HG03342 (cell line): ENCODE data around the gene NFYA.
"Not testable (repeated sequence)": the region's sequence is repeated elsewhere in the genome, so short reads cannot be mapped to it uniquely, and the experiment has no call there.

ENCODE experiments used
- ATAC-seq: cut with Tn5 transposase; IDR thresholded peaks from one replicate; pipeline ENCODE4 v1.9.1; 2021; ENCODE audit warnings: mild to moderate bottlenecking, moderate library complexity; ENCODE audit not compliant: unreplicated experiment

Gene NFYA

DNA sequence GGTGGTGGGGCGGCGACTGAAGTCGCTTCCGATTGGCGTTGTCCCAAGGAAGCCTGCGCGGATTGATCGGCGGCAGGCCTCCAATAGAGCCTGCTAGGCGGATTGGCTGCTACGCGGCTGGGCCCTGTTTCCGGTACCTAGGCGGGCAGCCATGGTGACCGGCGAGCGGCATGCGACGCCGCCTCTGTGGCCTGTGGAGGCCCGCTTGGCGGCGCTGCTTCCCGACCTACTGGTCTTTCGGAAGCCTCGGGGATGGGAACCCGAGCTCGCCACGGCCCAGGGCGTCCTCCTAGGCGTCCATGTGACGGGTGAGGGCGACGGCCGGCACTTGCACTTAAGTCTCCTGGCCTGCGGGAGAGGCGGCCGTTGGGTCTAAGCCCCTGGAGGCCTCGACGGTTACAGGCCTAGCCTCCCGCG, 28.1 kb downstream of the NFYA start:
- no peak for ATAC-seq

DNA sequence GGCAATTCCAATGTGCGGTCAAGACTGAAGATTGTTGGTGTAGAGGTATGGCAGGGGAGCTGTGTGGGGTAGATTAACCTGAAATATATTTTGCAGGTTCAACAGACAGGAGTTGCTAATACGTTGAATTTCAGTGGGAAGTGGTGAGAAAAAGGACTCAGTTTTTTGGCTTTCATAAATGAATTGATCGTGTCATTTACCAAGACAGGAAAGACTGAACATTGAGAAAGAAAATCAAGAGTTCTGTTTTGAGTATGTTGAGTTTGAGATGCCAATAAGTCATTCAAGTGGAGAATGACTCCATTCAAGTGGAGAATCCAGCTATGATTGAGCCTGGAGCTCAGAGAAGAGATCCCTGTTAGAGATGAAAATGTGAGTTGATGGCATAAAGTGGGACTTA, 31.1 kb downstream of the NFYA start:
- ATAC-seq, result no peak

DNA sequence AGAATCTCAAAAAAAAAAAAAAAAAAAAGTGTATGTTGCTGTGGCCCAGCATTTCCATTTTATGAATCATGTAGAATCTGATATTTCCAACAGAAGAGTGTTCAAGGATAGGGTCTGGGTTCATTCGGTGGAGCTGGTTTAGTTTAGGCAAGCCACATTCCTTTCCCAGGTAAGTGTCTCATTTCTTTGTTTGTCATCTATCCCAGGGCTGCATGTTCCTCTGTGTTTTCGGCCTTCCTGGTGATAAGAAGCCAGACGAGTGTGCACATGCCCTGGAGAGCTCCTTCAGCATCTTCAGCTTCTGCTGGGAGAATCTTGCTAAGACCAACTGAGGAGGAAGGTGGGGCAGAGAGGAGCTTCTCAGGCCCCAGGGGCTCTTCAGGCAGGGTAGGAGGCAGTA, 38.2 kb downstream of the NFYA start:
- ATAC-seq, result no peak

DNA sequence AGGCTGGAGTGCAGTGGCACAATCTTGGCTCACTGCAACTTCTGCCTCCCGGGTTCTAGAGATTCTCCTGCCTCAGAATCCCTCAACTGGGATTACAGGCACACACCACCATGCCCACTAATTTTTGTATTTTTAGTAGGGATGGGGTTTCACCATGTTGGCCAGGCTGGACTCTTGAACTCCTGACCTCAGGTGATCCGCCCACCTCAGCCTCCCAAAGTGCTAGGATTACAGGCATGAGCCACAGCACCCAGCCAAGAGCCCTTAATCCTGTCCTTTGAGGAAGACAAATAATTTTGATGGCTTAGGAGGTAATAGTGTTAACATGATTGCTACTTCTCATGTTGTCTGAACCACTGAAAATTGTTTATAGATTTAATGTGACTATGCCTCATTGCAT, 42.3 kb downstream of the NFYA start:
- not testable (repeated sequence) for ATAC-seq

DNA sequence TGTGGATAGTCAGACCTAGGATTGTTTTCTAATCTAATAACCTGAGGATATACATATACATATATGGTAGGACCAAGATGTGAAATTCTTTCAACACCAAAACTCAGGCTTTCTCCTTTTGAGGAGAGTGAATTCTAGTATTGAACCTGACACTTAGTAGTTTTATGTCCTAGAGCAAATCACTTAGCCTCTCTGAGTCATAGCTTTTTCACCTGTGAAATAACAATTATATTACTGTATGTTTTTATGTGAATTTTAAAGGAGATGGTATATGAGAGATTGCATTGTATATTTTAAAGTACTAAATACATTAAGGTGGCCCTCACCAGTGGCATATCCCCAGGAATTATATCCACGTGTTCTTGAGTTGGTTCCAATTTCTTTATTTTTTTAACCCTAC, 46.7 kb downstream of the NFYA start:
- ATAC-seq, result no peak

DNA sequence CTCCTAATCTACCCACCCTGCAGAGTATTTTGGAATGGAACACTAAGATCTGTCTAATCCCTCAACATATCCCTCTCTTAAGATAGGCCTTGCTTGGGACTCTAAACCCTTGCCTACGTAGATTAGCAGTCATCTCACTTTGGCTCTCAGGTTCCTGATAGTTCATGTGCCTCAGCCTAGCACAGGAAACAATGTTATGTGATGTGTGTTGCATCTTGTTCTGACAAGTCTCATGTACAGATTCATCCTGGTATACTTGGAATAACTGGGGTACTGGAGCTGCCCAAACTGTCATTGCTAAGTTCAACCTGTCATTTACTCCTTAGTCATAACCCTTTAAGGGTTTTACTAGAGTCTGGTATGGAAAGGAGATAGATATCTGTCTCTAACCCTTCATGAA, 47.3 kb downstream of the NFYA start:
- no peak for ATAC-seq

DNA sequence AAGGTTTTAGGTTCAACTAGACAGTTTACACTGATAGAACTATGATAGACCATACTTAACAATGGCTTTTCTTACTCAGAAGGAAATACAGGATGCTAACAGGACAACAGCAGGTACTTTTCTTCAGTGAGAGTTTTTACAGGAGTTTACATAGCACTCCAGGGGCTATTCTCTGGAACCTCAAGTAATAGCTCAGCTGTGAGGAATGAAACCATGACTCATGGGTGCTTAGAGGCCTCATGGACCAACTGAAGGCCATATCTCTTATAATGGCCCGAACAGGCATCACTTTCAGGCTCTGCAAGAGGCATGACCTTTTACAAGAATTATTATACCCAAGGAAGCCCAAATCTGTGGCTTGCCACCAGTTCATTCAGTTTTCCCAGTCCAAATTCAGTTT, 49.6 kb downstream of the NFYA start:
- no peak for ATAC-seq

DNA sequence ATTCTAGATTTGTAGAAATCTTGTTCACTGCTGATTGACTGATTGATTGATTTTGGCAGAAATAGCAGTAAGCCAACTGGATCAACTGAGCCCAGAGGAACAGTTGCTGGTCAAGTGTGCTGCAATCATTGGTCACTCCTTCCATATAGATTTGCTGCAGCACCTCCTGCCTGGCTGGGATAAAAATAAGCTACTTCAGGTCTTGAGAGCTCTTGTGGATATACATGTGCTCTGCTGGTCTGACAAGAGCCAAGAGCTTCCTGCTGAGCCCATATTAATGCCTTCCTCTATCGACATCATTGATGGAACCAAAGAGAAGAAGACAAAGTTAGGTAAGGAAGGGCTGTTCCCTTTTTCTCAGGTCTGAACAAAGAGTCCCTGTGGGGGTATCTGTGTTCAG, 50.1 kb downstream of the NFYA start:
- no peak for ATAC-seq

DNA sequence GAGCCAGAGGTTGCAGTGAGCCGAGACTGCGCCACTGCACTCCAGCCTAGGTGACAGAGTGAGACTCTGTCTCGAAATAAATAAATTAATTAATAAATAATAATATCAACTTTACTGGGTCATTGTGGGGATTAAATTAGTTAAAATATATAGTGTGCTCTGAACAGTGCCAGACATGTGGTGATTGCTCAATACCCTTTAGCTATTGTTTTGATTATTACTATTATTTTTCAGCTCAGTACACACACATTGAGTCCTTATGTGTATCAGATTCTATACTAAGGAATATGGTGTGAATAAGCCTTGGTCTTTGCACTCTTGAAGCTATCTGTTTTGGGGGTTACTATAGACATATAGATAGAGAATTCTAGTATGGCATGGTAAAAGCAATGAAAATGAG, 52.5 kb downstream of the NFYA start:
- ATAC-seq, result no peak

DNA sequence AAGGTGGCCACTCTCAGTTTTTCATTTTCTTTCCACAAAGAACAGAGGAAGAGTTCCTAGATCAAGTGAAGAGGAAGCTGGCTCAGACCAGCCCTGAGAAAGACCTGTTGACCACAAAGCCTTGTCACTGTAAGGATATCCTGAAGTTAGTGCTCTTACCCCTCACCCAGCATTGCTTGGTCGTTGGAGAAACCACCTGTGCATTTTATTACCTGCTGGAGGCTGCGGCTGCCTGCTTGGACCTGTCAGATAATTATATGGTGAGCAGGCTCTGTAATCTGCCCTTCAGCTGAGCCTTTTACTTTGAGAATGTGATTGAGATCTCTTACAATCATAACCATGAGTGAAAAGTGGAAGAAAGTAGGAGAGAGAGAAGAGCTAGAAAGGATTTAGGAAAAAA, 59.5 kb downstream of the NFYA start:
- no peak for ATAC-seq

DNA sequence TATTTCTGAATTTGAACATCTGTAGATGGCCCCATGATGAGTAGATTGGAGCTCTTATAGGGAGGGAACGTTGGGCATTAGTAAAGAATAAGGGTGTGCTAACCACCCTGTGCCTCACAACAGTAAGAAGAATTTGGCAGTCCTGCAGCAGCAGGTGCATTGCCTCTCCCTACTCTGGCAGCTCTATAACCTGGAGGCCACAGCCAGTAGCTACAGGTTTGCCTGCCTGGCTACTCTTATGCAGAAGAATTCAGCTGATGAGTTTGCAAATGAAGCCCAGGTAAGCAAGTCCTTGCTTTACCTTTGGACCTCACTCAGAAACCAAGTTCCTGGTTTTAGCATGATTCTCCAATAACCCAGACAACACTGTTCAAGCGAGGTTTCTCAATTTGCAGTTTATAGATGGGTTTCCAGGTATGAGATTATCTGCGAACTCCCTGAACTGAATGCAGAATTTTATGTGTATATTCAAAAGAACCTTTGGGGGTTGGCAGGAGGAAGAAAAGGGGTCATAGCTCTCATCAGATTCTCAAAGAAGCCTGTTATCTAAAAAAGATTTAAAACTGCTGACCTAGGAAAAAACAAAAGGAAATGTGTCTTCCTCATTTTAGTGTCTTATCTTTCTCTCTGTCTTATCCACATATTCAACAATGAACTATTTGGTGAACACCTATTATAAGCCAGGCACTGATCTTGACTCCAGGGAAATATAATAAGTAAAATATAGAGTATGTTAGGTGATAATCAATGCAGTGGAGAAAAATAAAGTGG, 62.5 kb downstream of the NFYA start:
- no peak for ATAC-seq

DNA sequence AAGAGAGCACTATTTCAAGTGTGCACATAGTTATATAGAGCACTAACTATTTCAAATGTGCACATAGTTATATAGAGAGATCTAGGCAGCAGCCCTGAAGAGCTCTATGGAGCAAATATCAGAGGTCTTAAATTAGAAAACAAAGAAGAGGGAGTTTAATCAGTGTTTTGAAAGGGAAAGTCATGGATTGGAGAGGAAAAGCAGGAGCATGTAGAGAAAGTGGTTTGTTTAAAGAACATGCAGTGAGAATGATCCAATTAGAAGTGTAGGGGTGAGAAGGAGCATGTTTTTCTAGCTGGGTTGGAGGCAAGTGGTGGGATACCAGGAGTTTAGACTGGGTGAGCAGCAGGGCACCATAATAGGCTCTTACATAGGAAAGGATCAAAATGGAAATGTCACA, 64.1 kb downstream of the NFYA start:
- ATAC-seq, result no peak

DNA sequence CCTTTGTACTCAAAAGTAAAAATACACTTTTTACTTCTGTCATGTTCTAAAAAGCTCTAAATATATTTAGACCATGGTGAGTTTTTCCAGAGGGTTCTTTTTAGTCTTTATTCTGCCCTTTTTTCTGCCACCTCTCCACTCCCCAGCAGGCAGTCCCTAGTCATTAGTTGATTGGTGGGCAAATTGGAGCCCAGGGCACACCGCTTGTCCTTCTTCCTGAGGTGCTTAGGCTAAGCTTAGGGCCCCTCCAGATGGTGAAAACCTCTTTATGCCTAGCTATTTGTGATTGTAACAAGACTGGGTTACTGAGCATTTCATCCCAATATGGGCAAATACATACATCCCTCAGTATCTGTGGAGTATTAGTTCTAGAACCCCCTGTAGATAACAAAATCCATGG, 75.1 kb downstream of the NFYA start:
- ATAC-seq, result no peak
